HCT116 (cell line): ENCODE data around the gene UBE2H. TPM values are rescaled to one million over a fixed set of nuclear protein-coding genes. Genes with fewer than 3 reads are reported as not detected.
"Not testable (repeated sequence)": the region's sequence is repeated elsewhere in the genome, so short reads cannot be mapped to it uniquely, and the experiment has no call there.

Experiments used
- ATAC-seq: fragments of 200-7000 bp; cut with Tn5 transposase; 2 replicates; pipeline ENCODE4 v1.9.1; 2020; ENCODE audit warnings: mild to moderate bottlenecking, moderate library complexity
- BruUV-seq: library from RNA; stranded (reverse); fragments of 400-500 nt; replicated peaks from 2 replicates; lab custom pipeline; 2021; lab: Mats Ljungman, UMichigan
- CTCF ChIA-PET: fragments of 300-600 bp; sonication (Branson Sonifier 250); formaldehyde crosslinking; loops from one replicate; lab custom pipeline; 2021; ENCODE audit warnings: antibody characterized with exemption; lab: Charles Lee
- POLR2A ChIA-PET: fragments of 300-600, 350-600 bp; sonication (Branson Sonifier 250); formaldehyde crosslinking; loops from one replicate; lab custom pipeline; 2021; ENCODE audit warnings: antibody characterized with exemption; lab: Charles Lee
- RAD21 ChIA-PET, 2 experiments: fragments of 300-600 bp; sonication (Branson Sonifier 250); formaldehyde crosslinking; loops; one replicate each; lab custom pipeline; 2023; ENCODE audit warnings: low total read pairs in 2 of 2; ENCODE audit not compliant: uncharacterized antibody in 2 of 2, unreplicated experiment in 2 of 2, low non-redundant PET in 1 of 2; lab: Charles Lee
- DNase-seq: peaks from one replicate; pipeline ENCODE4 v3.0.0-alpha.2; 2010; ENCODE audit warnings: low read depth, low spot score
- H2AFZ ChIP-seq: fragments of 200-600 bp; shearing (Covaris generic), sonication (generic); 2 replicates; pipeline ENCODE4 v1.6.1; 2017; ENCODE audit warnings: low read depth, mixed run types, mixed read lengths, antibody characterized with exemption, low read length; ENCODE audit not compliant: poor library complexity, severe bottlenecking
- H3K27ac ChIP-seq: 2 replicates; pipeline ENCODE4 v1.5.1; 2012; ENCODE audit warnings: low read depth, low read length
- H3K27me3 ChIP-seq: fragments of 200-600 bp; sonication (generic); 2 replicates; pipeline ENCODE4 v1.6.1; 2016; ENCODE audit warnings: mixed run types, low read length, mixed read lengths; ENCODE audit not compliant: insufficient read depth
- H3K36me3 ChIP-seq, 2 experiments: fragments of 200-500 bp in 1 of 2; fragments of 200-600 bp in 1 of 2; sonication (Bioruptor generic) in 1 of 2; sonication (generic) in 1 of 2; 2 replicates each; pipeline versions ENCODE4 v1.5.1 to v1.6.1; 2014 to 2016; ENCODE audit warnings: low read length in 2 of 2, inconsistent platforms in 1 of 2, mixed read lengths in 1 of 2, mixed run types in 1 of 2; ENCODE audit not compliant: insufficient read depth in 2 of 2, control insufficient read depth in 1 of 2
- H3K4me1 ChIP-seq, 2 experiments: fragments of 200-600 bp in 1 of 2; sonication (generic) in 1 of 2; 2 replicates each; pipeline versions ENCODE4 v1.5.1 to v1.6.1; 2012 to 2017; ENCODE audit warnings: low read length in 2 of 2, inconsistent platforms in 1 of 2, mild to moderate bottlenecking in 1 of 2, mixed read lengths in 1 of 2, mixed run types in 1 of 2, moderate library complexity in 1 of 2; ENCODE audit not compliant: insufficient read depth in 2 of 2, control insufficient read depth in 1 of 2
- H3K4me2 ChIP-seq: fragments of 200-600 bp; sonication (generic); 2 replicates; pipeline ENCODE4 v1.6.1; 2017; ENCODE audit warnings: mixed run types, low read length, mixed read lengths
- H3K4me3 ChIP-seq, 2 experiments: fragments of 200-600 bp in 1 of 2; sonication (generic) in 1 of 2; replicated peaks in 1 of 2; 2 replicates each; pipeline ENCODE4 v1.5.1; 2011 to 2016; ENCODE audit warnings: low read length in 2 of 2, control low read depth in 1 of 2, low read depth in 1 of 2, mild to moderate bottlenecking in 1 of 2, mixed read lengths in 1 of 2, mixed run types in 1 of 2
- H3K79me2 ChIP-seq: fragments of 200-600 bp; sonication (generic); 2 replicates; pipeline ENCODE4 v1.6.1; 2017; ENCODE audit warnings: mild to moderate bottlenecking, mixed run types, low read length, moderate library complexity, mixed read lengths; ENCODE audit not compliant: insufficient read depth
- H3K9ac ChIP-seq: fragments of 200-600 bp; sonication (generic); 2 replicates; pipeline ENCODE4 v1.6.1; 2016; ENCODE audit warnings: low read length, mixed read lengths
- H3K9me2 ChIP-seq: fragments of 200-600 bp; sonication (generic), shearing (Covaris generic); 2 replicates; pipeline ENCODE4 v1.6.1; 2017; ENCODE audit warnings: mixed run types, mild to moderate bottlenecking, moderate library complexity; ENCODE audit not compliant: insufficient read depth
- H3K9me3 ChIP-seq, 2 experiments: fragments of 200-500 bp in 1 of 2; fragments of 200-600 bp in 1 of 2; sonication (Bioruptor generic) in 1 of 2; sonication (generic) in 1 of 2; 2 replicates each; pipeline ENCODE4 v1.6.1; 2014 to 2017; ENCODE audit warnings: low read length in 2 of 2, mixed read lengths in 2 of 2, inconsistent platforms in 1 of 2, low read depth in 1 of 2, mild to moderate bottlenecking in 1 of 2, mixed run types in 1 of 2, moderate library complexity in 1 of 2; ENCODE audit not compliant: control insufficient read depth in 1 of 2, insufficient read depth in 1 of 2
- H4K20me1 ChIP-seq: fragments of 200-600 bp; sonication (generic), shearing (Covaris generic); 2 replicates; pipeline ENCODE4 v1.6.1; 2017; ENCODE audit warnings: mixed run types, mild to moderate bottlenecking, moderate library complexity; ENCODE audit not compliant: insufficient read depth
- CEBPB ChIP-seq: IDR thresholded peaks from 2 replicates; pipeline ENCODE4 v1.6.1; 2012; ENCODE audit warnings: low read depth
- EZH2 ChIP-seq: fragments of 200-600 bp; sonication (generic); IDR thresholded peaks from 2 replicates; pipeline ENCODE4 v1.6.1; 2017; ENCODE audit warnings: antibody characterized with exemption, mixed run types
- FOSL1 ChIP-seq: IDR thresholded peaks from 2 replicates; pipeline ENCODE4 v1.6.1; 2012; ENCODE audit warnings: low read depth
- JUND ChIP-seq: IDR thresholded peaks from 2 replicates; pipeline ENCODE4 v1.6.1; 2012
- MAX ChIP-seq: IDR thresholded peaks from 2 replicates; pipeline ENCODE4 v1.6.1; 2012
- POLR2A ChIP-seq: IDR thresholded peaks from 2 replicates; pipeline ENCODE4 v1.7.0; 2011; ENCODE audit warnings: borderline replicate concordance; ENCODE audit not compliant: insufficient read depth, insufficient read length; ENCODE audit errors: extremely low read depth
- REST ChIP-seq: IDR thresholded peaks from 2 replicates; pipeline ENCODE4 v1.6.1; 2012; ENCODE audit warnings: low read depth
- SIN3A ChIP-seq: IDR thresholded peaks from 2 replicates; pipeline ENCODE4 v1.6.1; 2012; ENCODE audit warnings: low read depth
- SP1 ChIP-seq: IDR thresholded peaks from 2 replicates; pipeline ENCODE4 v1.6.1; 2012; ENCODE audit warnings: low read depth
- TCF7L2 ChIP-seq: IDR thresholded peaks from 2 replicates; pipeline ENCODE4 v1.7.0; 2011; ENCODE audit warnings: borderline replicate concordance, inconsistent platforms; ENCODE audit not compliant: insufficient read depth, insufficient read length; ENCODE audit errors: extremely low read depth
- YY1 ChIP-seq: IDR thresholded peaks from 2 replicates; pipeline ENCODE4 v1.6.1; 2011; ENCODE audit warnings: low read length, low read depth, moderate library complexity, mild to moderate bottlenecking; ENCODE audit not compliant: insufficient replicate concordance; ENCODE audit errors: extremely low read depth
- ZNF274 ChIP-seq: fragments of 200-500 bp; sonication (Bioruptor generic); IDR thresholded peaks from 2 replicates; pipeline ENCODE4 v1.6.1; 2014; ENCODE audit warnings: mild to moderate bottlenecking, low read depth, low read length, inconsistent platforms
- intact Hi-C: fragments of 100-400 bp; cut with micrococcal nuclease; formaldehyde crosslinking; loops from 2 replicates; pipeline ENCODE4 v1.10.0; 2022
- total RNA-seq: library from RNA; stranded (reverse); gene quantifications from one replicate; pipeline ENCODE4 v1.2.1, GENCODE V29; 2021; ENCODE audit not compliant: unreplicated experiment

The UBE2H gene
- total RNA-seq, 1 experiment from 2014 or later = 117 TPM

GRCh38 chr7:129862682-129863081, 90.1 kb downstream of the UBE2H start (continued):
- no peak for TF ChIP-seq YY1
- TF ChIP-seq, all 23 proteins: peak for 0

GRCh38 chr7:129860784-129861183, 92.0 kb downstream of the UBE2H start:
- H3K27me3 ChIP-seq, H3K9ac ChIP-seq, RAD21 ChIA-PET, ATAC-seq, H3K9me2 ChIP-seq, CTCF ChIA-PET, H2AFZ ChIP-seq, intact Hi-C loops, H3K9me3 ChIP-seq, H4K20me1 ChIP-seq, POLR2A ChIA-PET, DNase-seq, H3K4me3 ChIP-seq, H3K4me2 ChIP-seq, H3K36me3 ChIP-seq, BruUV-seq: not testable (repeated sequence)
- peak overlapping the region; percentile 97; the same call in 1 of the 2 replicates for H3K27ac ChIP-seq
- peaks cover 81% of the 10 kb centered on the region for H3K79me2 ChIP-seq
- H3K4me1 ChIP-seq = peaks cover 94 to 95% of the 10 kb centered on the region in 2 experiments

- no peaks in the 10 kb centered on the region for H3K9me3 ChIP-seq
- intact Hi-C loops = no loop called here
- H3K9me2 ChIP-seq = no peaks in the 10 kb centered on the region
- CTCF ChIA-PET = no interaction called here
- POLR2A ChIA-PET = no interaction called here
- TF ChIP-seq CEBPB = no peak
- no peak for TF ChIP-seq EZH2
- TF ChIP-seq SIN3A = no peak
- TF ChIP-seq JUND = no peak
- TF ChIP-seq REST = no peak
- TF ChIP-seq MAX = no peak
- no peak for TF ChIP-seq POLR2A
- TF ChIP-seq TCF7L2 = no peak
- no peak for TF ChIP-seq FOSL1
- TF ChIP-seq ZNF274 = no peak
- no peak for TF ChIP-seq YY1
- TF ChIP-seq SP1 = no peak
- no peak overlapping the region for H3K9ac ChIP-seq
- no peak overlapping the region for H3K4me2 ChIP-seq
- no peak for ATAC-seq
- H3K36me3 ChIP-seq = no peaks in the 10 kb centered on the region; a peak in 1 of 4 replicates
- H3K27ac ChIP-seq = peak overlapping the region; percentile 97; the same call in 1 of the 2 replicates
- no peak overlapping the region for H3K4me3 ChIP-seq
- BruUV-seq = no TSS peak
- no peak for DNase-seq
- H2AFZ ChIP-seq = no peak overlapping the region
- peaks cover 78% of the 10 kb centered on the region for H3K79me2 ChIP-seq
- RAD21 ChIA-PET = no interaction called here
- peaks cover 96 to 97% of the 10 kb centered on the region in 2 experiments for H3K4me1 ChIP-seq
- no peaks in the 10 kb centered on the region for H4K20me1 ChIP-seq
- no peaks in the 10 kb centered on the region for H3K27me3 ChIP-seq
Observed at GRCh38 chr7:129859183-129859582, 93.6 kb downstream of the UBE2H start.
